ENCODE measurements around the gene TAF11L8. TPM values are rescaled to one million over a fixed set of nuclear protein-coding genes. Genes with fewer than 3 reads are reported as not detected.
"Not testable (repeated sequence)": the region's sequence is repeated elsewhere in the genome, so short reads cannot be mapped to it uniquely, and the experiment has no call there.

Gene TAF11L8
- total RNA-seq, 4 donors from 2014 or later: not detected

GRCh38 chr5:17614872-17615605 lies 24.3 kb upstream of the TAF11L8 start:
- intact Hi-C loops (cut with DNase I): no loop called here
- Histone ChIP-seq H3K4me1 (no peaks in the 10 kb centered on the region), H3K36me3 (no peaks in the 10 kb centered on the region), H3K27ac (no peak overlapping the region), H3K9me3 (no peaks in the 10 kb centered on the region), H3K27me3 (no peaks in the 10 kb centered on the region), H3K4me3 (replicated peaks in 1 of 3) (no peak overlapping the region)
- WGBS, 2 donors: 87 to 89% methylated on average over 16 of the region's 17 CpGs
- TF ChIP-seq CTCF (IDR thresholded peaks at IDR 0.05): no peak
- no peak for TF ChIP-seq POLR2A (IDR thresholded peaks at IDR 0.05)
- no peak for DNase-seq

- WGBS, 2 donors: 68 to 87% methylated on average over 2 of the region's 2 CpGs
- H3K9me3 ChIP-seq; intact Hi-C loops (cut with DNase I); H3K36me3 ChIP-seq; H3K4me1 ChIP-seq; H3K4me3 ChIP-seq (replicated peaks in 1 of 3); DNase-seq; H3K27ac ChIP-seq; H3K27me3 ChIP-seq: not testable (repeated sequence)
Observed at GRCh38 chr5:17610092-17610491, 19.3 kb upstream of the TAF11L8 start, which contains the start of gene TAF11L12. TAF11L12 (plus strand) TSS chr5:17610392.

- DNase-seq; H3K27ac ChIP-seq; H3K9me3 ChIP-seq; intact Hi-C loops (cut with DNase I); H3K4me1 ChIP-seq; H3K36me3 ChIP-seq; H3K4me3 ChIP-seq (replicated peaks in 1 of 3); H3K27me3 ChIP-seq: not testable (repeated sequence)
- 79 to 85% methylated on average over 4 of the region's 4 CpGs for WGBS, 2 donors
Observed at GRCh38 chr5:17607461-17607860, 16.7 kb upstream of the TAF11L8 start.

GRCh38 chr5:17604951-17605350 lies 14.2 kb upstream of the TAF11L8 start:
- intact Hi-C loops (cut with DNase I): no loop called here
- H3K36me3 ChIP-seq: no peaks in the 10 kb centered on the region
- no peak for DNase-seq
- no peak overlapping the region for H3K27ac ChIP-seq
- no peaks in the 10 kb centered on the region for H3K27me3 ChIP-seq
- WGBS, 2 donors: 91 to 97% methylated on average over 14 of the region's 14 CpGs
- H3K4me3 ChIP-seq (replicated peaks in 1 of 3): no peak overlapping the region
- TF ChIP-seq POLR2A (IDR thresholded peaks at IDR 0.05) (no peak), CTCF (IDR thresholded peaks at IDR 0.05) (no peak)
- H3K4me1 ChIP-seq: no peaks in the 10 kb centered on the region
- H3K9me3 ChIP-seq: no peaks in the 10 kb centered on the region

- DNase-seq; H3K27me3 ChIP-seq; H3K27ac ChIP-seq; H3K4me1 ChIP-seq; H3K4me3 ChIP-seq (replicated peaks in 1 of 3); H3K36me3 ChIP-seq; intact Hi-C loops (cut with DNase I); H3K9me3 ChIP-seq: not testable (repeated sequence)
- WGBS, 2 donors: 74 to 82% methylated on average over 6 of the region's 6 CpGs
Observed at GRCh38 chr5:17603880-17604279, 13.1 kb upstream of the TAF11L8 start, which contains the start of gene TAF11L11. TAF11L11 (plus strand) TSS chr5:17604183.

- WGBS, 2 donors: 90% methylated on average over 2 of the region's 15 CpGs; no CpG with 5 or more reads in 1 of the 2 donors
- H3K27ac ChIP-seq; H3K4me3 ChIP-seq (replicated peaks in 1 of 3); H3K9me3 ChIP-seq; intact Hi-C loops (cut with DNase I); DNase-seq; H3K36me3 ChIP-seq; H3K27me3 ChIP-seq; H3K4me1 ChIP-seq: not testable (repeated sequence)
Observed at GRCh38 chr5:17597728-17598127, 7.0 kb upstream of the TAF11L8 start, which contains the start of gene TAF11L10. TAF11L10 (minus strand) TSS chr5:17597828.

GRCh38 chr5:17594255-17594654 lies 3.5 kb upstream of the TAF11L8 start, which contains the start of gene TAF11L9:
TAF11L9 (minus strand) TSS chr5:17594394.
- WGBS, 2 donors: 92 to 93% methylated on average over 11 to 12 of the region's 15 CpGs
- H3K4me3 ChIP-seq (replicated peaks in 1 of 3); DNase-seq; intact Hi-C loops (cut with DNase I); H3K9me3 ChIP-seq; H3K36me3 ChIP-seq; H3K4me1 ChIP-seq; H3K27ac ChIP-seq; H3K27me3 ChIP-seq: not testable (repeated sequence)

- DNase-seq; H3K4me1 ChIP-seq; H3K27me3 ChIP-seq; H3K27ac ChIP-seq; intact Hi-C loops (cut with DNase I); H3K9me3 ChIP-seq; H3K36me3 ChIP-seq; H3K4me3 ChIP-seq (replicated peaks in 1 of 3): not testable (repeated sequence)
- WGBS, 2 donors: no CpG with 5 or more reads among the region's 16 CpGs
Observed at GRCh38 chr5:17585658-17586057, 5.1 kb downstream of the TAF11L8 start, which contains the start of gene TAF11L7. TAF11L7 (minus strand) TSS chr5:17585758.
